Measurements from ENCODE around the gene MYH14. TPM values are rescaled to one million over a fixed set of nuclear protein-coding genes. Genes with fewer than 3 reads are reported as not detected.

Gene MYH14
- total RNA-seq, result not detected

DNA sequence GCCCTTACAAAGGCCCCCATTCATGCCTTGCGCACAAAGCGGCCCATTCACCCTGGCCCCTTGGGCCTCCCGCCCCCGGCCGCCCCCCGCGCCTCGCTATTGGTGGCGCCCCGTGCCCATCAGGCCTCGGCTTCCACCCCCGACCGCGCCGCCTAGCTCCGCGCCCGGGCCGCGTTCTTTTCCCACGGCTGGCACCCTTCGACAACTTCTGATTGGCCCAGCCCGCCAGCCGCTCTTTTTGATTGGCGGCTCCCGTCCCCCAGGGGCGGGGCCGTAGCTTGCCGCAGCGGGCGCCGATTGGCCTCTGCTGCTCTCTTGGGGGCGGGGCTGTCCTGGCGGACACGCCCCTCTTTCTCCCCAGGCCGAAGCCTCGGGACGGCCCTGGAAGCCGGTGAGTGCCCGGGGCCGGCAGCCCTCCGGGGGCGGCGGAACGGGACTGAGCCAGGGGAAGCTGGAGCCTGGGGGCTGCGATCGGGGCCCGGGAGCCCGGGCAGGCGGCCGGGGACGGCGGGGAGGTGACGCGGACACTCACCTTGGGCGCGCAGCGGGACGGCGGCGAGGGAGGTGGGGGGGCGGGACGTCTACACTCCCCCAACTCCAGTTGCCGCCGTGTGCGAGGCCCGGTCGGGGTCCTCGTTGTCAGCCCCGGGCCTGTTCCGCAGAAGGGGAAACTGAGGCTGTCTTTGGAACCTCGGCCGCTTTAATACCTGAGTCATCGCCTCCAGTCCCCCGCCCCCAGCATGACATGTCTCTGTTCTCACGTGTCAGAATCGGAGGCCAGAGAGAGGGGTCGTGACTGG lies at the start of gene MYH14:
Gene MYH14 (plus strand): TSS at position 342 of the 800 bp plus-strand sequence. CDS start 6,744 bp downstream, outside the sequence.
- POLR2A ChIA-PET, result no interaction called here
- CTCF ChIA-PET, result no interaction called here

DNA sequence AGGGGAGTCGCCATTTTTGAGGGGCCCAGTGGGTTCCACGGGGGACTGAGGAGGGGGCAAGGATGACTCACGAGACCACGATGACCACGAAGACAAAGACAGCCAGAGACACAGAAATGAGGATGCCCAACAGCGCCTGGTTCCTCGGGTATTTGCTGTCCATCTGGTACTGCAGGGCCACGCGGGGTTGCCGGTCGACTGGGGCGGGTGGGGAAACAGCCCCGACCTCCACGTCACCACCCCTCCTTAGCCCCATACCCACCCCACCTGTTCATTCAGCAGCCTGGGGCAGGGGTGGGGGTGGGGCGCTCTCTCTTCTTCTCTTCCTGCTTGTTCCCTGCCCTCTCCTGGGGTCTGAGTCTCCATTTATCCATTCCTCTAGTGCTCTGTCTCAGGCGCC lies 48.9 kb upstream of the MYH14 start:
- ChIA-PET CTCF (no interaction called here), POLR2A (no interaction called here)

DNA sequence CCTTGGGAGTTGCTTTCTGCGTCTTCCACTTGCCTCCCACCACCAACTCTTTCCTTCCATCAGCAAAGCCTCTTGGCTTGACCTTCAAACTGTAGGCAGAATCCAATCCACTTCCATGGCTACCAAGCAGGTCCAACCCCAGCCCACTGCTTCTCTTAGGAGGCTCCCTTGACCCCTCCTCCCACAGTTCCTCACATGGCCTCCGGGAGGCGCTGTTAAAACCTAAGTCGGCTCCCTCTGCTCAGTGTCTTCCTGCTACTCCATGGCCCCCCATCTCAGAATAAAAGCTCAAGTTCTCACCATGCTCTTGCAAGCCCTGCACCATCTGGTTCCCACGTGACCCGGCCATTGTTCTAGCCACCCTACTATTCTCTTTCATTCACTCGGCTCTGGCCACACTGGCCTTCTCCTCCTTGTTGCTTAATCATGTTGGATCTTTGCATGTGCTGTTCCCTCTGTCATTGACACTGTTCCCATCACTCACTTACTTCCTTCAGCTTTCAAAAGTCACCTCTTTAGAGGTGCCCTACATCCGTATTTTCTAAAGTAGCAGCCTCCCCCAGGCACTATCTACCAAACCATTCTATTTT lies 47.8 kb upstream of the MYH14 start:
- POLR2A ChIA-PET, result no interaction called here
- CTCF ChIA-PET, result no interaction called here

DNA sequence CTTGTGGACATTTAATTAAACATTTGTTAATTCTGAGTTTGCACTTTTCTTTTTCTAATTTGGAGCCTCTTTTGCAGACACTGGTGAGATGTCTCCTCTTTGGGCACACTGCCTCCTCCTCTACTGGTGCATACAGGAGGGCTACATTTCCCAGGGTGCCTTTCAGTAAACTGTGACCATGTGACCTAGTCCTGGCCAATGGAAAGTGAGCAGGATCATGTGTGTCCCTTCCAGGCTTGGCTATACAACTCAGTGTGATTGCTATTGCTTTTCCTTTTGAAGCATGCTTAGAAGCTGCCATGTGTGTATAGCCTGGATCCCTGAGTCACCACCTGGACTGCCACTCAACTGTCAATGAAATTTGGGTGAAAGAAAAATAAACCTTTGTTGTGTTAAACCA lies 44.8 kb upstream of the MYH14 start:
- ChIA-PET POLR2A (no interaction called here), CTCF (no interaction called here)

DNA sequence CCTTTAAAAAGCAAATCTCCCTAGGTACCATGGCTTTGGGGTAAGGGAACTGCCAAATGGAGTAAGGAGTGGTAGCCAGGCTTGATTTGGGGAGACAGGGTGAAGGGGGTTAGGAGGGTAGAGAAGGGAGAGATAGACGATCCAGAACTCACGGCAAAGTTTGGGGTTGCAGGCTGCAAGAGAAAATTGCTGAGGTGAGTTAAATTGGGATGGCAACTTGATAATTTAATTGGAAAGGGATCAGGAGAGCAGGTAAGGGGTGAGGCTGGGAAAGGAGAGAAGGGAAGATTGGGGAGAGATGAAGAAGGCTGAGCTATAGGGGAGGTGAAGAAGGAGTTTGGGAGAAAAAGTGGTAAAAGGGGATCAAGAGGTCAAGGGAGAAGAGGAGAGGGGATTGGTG lies 44.3 kb upstream of the MYH14 start:
- POLR2A ChIA-PET, result no interaction called here
- CTCF ChIA-PET, result interaction anchor here (0.5 kb wide), 1 partner anchor 348 kb away, joined by 3 read pairs; no protein-coding TSS in a partner anchor

DNA sequence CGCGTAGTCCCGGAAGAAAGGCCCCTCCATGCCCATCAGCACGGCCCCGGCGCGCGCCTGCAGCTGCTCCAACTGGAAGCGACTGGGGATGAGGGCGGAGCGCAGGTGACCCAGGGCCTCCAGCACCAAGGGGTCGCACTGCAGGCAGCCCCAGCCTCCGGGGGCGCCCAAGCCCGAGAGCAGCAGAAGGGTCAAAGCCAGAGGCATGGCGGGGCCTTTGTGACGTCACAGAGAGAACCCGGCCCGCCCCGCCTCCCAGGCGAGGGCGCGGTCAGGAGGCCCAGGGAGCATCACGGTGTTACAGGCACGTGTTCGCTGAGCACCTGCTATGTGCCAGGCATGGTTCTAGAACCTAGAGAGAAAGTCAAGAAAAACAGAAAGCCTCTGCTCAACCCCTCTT lies 40.4 kb upstream of the MYH14 start, which contains the start of gene IZUMO2:
Gene IZUMO2 (minus strand): TSS at position 294 of the 400 bp plus-strand sequence. CDS start 87 bp downstream, at position 207.
- POLR2A ChIA-PET, result no interaction called here
- CTCF ChIA-PET, result no interaction called here

DNA sequence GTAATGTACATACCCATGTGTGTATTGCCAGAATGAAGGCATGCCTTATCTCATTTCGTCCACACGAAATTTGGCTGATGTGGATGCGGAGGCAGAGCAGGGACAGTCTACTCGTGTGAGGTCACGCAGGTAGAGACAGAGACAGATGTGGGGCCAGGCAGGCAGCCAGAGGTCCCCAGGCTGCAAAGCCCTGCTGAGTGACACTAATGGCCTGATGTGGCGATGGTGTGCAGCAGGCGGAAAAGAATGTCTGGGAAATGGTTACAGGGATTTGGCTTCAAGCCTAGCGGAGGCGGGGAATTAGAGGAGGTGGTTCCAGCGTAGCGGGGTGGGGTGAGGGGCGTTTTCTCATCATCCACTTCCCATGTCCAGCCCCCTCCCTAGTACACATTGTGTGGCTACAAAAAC lies 36.1 kb upstream of the MYH14 start:
- POLR2A ChIA-PET, result no interaction called here
- CTCF ChIA-PET, result no interaction called here

DNA sequence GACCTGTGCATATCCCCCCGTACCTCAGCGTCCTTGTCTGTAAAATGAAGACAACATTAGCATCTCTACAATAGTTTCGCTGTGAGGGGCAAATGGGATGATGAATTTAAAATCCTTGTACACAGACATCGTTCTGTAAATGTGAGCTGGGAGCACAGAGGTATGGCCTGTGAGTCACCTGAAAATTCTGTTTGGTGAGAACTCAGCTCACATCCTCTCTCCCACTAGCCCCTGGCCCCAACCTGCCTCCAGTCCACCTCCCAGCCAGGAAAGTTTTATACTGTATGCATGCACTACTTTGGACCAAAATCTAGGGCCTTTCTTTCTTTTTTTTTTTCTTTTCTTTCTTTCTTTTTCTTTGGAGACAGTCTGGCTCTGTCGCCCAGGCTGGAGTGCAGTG lies 31.7 kb upstream of the MYH14 start:
- ChIA-PET CTCF (interaction anchor here (0.5 kb wide), 1 partner anchor 312 kb away, joined by 3 read pairs; no protein-coding TSS in a partner anchor), POLR2A (no interaction called here)

DNA sequence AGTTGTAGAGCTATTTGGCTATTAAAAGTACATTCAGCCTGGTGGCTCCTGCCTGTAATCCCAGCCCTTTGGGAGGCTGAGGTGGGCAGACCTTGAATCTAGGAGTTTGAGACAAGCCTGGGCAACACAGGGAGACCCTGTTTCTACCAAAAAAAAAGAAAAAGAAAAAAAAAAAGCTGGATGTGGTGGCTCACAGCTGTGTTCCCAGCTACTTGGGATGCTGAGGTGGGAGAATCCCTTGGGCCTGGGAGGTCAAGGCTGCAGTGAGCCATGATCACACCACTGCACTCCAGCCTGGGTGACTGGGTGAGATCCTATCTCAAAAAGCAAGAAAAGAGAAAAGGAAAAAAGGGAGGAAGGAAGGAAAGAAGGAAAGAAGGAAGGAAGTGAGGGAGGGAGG lies 30.7 kb upstream of the MYH14 start:
- POLR2A ChIA-PET, result no interaction called here

DNA sequence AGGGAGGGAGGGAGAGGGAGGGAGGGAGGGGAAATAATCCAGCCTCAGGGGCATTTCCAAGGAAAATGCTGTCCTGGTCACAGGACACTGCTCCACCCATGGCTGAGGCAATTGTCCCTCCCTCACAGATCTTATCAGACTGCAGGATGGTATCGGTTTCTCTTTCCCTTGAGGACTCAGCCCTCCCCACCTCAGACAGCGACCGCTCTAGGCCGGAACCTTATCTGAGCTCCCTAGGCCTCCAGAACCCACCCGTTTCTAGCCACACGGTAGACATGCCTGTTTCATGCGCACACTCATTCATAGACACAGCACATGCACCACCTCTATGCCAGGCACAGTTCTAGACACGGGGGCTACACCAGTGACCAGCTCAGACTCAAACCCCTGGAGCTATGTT lies 30.3 kb upstream of the MYH14 start:
- CTCF ChIA-PET, result interaction anchor here (0.7 kb wide), 1 partner anchor 41 kb away, joined by 5 read pairs; no protein-coding TSS in a partner anchor

More for the DNA sequence above, 30.7 kb upstream of the MYH14 start:
- CTCF ChIA-PET, result no interaction called here

DNA sequence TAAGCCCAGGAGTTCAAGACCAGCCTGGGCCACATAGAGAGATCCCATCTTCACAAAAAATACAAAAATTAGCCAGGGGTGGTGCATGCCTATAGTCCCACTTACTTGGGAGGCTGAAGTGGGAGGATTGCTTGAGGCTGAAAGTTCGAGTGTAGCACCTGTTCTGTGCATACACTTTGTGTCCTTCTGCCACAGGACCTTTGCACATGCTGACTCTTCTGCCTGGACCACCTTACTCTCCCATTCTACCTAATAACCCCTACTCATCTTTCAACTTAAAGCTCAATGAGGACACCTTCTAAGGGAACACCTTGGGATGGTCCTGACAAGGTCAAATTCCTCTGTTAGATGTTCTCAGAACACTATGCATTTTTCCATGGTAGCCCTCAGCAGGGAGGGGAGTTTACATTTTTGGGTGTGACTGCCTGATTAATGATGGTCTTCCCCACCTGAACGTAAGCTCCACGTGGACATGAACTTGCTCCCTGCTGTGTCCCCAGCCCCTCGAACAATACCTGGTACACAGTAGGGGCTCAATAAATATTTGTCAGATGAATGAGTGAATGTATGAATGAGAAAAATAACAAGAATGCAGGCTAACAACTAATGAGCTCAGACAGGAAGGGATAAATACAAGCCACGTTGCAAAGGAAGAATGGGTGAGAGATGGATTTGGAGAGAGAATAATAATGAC lies 29.2 kb upstream of the MYH14 start:
- ChIA-PET POLR2A (no interaction called here), CTCF (no interaction called here)

More for the DNA sequence above, 30.3 kb upstream of the MYH14 start:
- POLR2A ChIA-PET, result no interaction called here

DNA sequence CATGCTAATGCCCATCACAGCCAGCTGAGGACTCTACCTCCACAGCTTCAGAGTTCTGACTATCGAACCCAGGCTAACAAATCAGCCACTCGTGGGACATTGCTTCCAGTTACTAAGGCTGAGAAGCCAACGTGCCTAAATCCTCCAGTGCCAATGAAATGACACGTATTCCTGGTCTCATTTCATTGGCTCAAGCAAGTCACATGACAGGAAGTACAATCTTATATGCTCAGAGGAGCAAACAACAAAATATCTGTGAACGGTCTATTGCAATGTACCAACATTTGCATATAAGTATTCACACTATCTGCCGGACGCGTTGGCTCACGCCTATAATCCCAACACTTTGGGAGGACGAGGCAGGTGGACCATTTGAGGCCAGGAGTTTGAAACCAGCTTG lies 27.5 kb upstream of the MYH14 start:
- ChIA-PET CTCF (no interaction called here), POLR2A (no interaction called here)

DNA sequence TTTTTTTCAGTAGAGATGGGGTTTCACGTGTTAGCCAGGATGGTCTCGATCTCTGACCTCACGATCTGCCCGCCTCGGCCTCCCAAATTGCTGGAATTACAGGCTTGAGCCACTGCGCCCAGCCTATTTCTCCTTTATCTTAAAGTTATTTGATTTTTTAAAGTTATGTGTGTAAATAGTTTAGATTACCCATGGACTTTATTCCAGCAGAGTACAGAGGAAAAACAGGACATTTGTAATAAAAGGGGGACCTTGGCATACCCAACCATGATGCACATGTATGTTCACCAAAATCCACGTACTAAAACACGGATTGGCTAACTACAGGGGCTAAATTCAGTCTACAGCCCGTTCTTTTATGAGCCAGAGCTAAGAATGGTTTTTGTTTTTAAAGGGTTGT lies 26.6 kb upstream of the MYH14 start:
- POLR2A ChIA-PET, result no interaction called here
- CTCF ChIA-PET, result no interaction called here

DNA sequence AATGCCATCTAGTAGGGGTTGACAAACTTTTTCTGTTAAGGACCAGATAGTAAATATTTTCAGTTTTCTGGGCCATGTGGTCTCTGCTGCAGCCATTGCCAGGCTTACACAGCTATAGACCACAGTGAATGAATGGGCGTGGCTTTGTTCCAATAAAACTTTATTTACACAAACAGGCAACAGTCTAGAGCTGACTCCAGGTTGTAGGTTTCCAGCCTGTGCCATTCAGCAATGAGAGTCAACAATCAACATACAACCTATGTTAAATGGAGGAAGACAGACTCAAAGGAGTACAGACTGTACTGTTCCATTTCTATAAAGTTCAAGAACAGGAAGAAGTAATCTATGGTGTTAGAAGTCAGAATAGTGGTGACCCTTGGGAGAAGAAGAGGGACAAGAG lies 25.1 kb upstream of the MYH14 start:
- CTCF ChIA-PET, result interaction anchor here (0.6 kb wide), 1 partner anchor 214 kb away, joined by 3 read pairs; no protein-coding TSS in a partner anchor
- POLR2A ChIA-PET, result no interaction called here

DNA sequence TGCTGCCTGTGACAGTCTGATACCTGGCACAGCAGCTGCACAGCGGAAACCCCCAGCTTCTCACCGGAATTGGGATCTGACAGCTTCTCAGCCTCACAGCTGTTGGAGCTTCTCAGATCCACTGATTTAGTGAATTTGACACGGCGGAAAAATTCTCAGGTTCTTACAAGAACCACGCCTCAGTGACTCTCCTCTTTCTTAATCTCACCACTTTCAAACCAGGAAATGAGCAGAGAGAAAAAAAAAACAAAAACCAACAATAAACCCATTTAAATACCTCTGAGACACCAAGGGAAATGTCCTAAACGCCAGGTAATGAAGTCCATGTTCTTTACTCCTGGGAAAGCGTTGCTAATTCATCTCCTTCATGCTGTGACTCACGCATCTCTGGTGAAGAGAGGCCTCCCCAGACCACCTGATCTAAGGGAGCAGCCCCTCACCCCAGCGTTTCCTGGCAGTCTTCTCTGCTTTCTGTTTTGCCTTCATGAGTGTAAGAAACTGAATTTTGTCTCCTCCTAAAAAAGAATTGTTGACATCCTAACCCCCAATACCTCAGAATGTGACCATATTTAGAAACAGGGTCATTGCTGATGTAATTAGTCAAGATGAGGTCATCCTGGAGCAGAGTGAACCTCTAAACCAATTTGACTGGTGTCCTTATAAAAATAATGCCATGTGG lies 24.4 kb upstream of the MYH14 start:
- ChIA-PET POLR2A (no interaction called here), CTCF (no interaction called here)

DNA sequence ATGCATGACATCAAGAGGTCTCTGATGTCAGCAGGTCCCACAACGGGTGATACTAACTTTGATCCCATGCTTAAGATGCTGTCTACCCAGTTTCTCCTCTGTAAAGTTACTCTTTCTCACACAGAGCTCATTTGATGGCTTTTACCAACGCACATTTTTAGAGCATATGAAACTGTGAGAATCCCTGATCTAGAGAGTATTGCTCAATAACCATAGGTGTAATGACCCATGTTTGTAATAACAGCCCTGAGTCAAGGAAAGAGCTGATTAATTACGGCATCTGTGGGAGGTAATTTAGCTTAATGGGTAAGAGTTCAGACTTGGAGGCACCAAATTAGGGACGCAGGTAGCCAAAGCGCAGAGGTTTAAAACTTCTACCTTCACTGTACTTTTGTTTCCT lies 22.3 kb upstream of the MYH14 start:
- ChIA-PET POLR2A (no interaction called here), CTCF (no interaction called here)

DNA sequence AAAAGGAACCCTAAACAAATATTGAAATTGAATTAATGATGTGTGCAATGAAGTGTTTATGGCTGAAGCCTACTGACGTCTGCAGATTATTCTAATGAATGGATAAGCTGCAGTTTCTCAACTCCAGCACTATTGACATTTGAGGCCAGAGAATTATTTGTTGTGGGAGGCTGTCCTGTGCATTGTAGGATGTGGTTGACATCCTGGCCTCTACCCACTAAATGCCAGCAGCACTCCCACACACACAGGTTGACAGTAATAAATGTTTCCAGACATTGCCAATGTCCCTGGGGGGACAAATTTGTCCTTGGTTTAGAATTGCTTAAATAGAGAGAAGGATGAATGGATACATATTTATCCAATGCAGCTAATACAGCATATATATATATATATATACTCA lies 19.2 kb upstream of the MYH14 start:
- CTCF ChIA-PET, result no interaction called here
- POLR2A ChIA-PET, result no interaction called here

DNA sequence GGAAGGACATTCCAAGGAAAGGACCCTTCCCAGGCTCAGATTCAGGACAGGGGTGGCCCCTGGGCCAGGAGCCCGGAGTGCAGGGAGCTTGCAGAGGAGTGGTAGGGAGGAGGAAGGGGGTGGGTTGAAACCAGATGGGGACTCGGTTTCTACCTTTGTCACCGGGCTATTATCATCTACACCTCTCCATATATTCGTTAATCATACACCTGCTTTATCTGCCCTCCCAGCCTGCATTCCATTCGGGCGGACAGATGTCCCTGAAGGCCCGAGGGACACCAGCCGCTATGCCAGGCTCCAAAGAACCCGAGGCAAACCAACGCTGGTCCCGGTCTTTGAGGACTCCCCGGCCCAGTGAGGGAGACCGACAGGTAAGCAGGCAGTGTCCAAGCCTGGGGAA lies 15.5 kb upstream of the MYH14 start:
- POLR2A ChIA-PET, result interaction anchor here (0.6 kb wide), 1 partner anchor 48 kb away, joined by 3 read pairs; no protein-coding TSS in a partner anchor
- CTCF ChIA-PET, result no interaction called here

DNA sequence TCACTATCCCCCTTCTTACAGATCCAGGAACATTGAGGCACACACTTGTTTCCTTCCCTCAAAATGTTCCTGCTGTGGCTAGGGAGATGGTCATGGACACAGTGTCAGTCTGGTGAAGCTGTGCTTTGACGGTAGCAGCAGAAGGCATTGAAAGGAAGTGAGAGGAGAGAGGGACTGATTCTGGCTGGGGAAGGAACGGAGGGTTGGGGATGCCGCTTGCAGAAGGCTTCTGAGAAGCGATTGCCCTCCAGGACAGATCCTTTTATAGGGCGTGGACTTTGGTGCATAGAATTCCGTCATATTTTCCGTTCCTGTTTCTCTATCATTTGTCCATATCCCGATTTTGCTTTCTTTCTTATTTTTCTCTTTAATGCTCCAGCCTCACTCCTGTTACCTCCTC lies 14.1 kb upstream of the MYH14 start:
- ChIA-PET POLR2A (no interaction called here), CTCF (no interaction called here)

DNA sequence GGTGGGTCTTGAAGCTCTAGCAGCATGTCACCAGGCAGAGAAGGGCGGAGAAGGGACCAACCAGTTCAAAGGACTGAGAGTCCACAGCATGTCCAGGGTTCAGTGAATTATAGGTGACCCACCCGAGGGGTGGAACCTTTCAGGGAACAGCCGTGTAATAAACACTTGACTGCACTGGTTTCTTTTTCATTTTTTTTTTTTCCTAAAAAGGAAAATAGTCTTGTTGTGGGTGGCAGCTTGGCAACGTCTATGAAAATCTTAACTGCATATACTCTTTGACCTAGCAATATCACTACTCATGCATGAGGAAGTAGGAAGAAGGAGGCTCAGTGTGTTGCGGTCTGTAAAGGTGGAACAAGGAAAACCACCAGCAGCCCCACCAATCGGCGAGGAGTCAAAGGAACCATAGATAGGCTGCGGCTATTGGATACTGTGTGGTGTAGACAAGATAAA lies 13.0 kb upstream of the MYH14 start:
- ChIA-PET POLR2A (no interaction called here), CTCF (no interaction called here)
